ENCODE data around the gene OR1K1.
A peak's percentile ranks its signal among the peaks of the same experiment; 100 is the strongest.
"Not testable (repeated sequence)": the region's sequence is repeated elsewhere in the genome, so short reads cannot be mapped to it uniquely, and the experiment has no call there.

The OR1K1 gene

GRCh38 chr9:122800066-122801060, at the start of gene OR1K1:
TSS of gene OR1K1 (plus strand) at chr9:122800123. CDS start at chr9:122800123, 0 bp downstream.
- no peak for DNase-seq (ENCODE audit: low read depth)

- no peak for DNase-seq (ENCODE audit: low read depth)
These were observed 45.1 kb upstream of the OR1K1 start for GRCh38 chr9:122754825-122755224.

- DNase-seq (ENCODE audit: low read depth) = no peak
These were observed 32.1 kb upstream of the OR1K1 start for GRCh38 chr9:122767817-122768216.

- no peak for DNase-seq (ENCODE audit: low read depth)
These were observed 22.9 kb upstream of the OR1K1 start for GRCh38 chr9:122777052-122777451.

- no peak for DNase-seq (ENCODE audit: low read depth)
These were observed 21.8 kb upstream of the OR1K1 start for GRCh38 chr9:122777935-122778627.

GRCh38 chr9:122779181-122779580, 20.7 kb upstream of the OR1K1 start:
- DNase-seq (ENCODE audit: low read depth) = no peak

- no peak for DNase-seq (ENCODE audit: low read depth)
These were observed 19.9 kb upstream of the OR1K1 start for GRCh38 chr9:122780026-122780425.

- no peak for DNase-seq (ENCODE audit: low read depth)
These were observed 18.3 kb upstream of the OR1K1 start for GRCh38 chr9:122781671-122782070.

GRCh38 chr9:122785269-122785668, 14.7 kb upstream of the OR1K1 start:
- DNase-seq (ENCODE audit: low read depth) = no peak

- DNase-seq (ENCODE audit: low read depth) = no peak
These were observed 13.6 kb upstream of the OR1K1 start for GRCh38 chr9:122786338-122786737.

GRCh38 chr9:122788831-122789230, 11.1 kb upstream of the OR1K1 start, which contains the start of gene OR5C1:
TSS of gene OR5C1 (plus strand) at chr9:122788933. CDS start at chr9:122788933, 0 bp downstream.
- no peak for DNase-seq (ENCODE audit: low read depth)

GRCh38 chr9:122789256-122790046, 10.5 kb upstream of the OR1K1 start:
- no peak for DNase-seq (ENCODE audit: low read depth)

GRCh38 chr9:122791872-122792669, 7.9 kb upstream of the OR1K1 start:
- no peak for DNase-seq (ENCODE audit: low read depth)

- no peak for DNase-seq (ENCODE audit: low read depth)
These were observed 2.4 kb upstream of the OR1K1 start for GRCh38 chr9:122797316-122798063.

- no peak for DNase-seq (ENCODE audit: low read depth)
These were observed 6.7 kb downstream of the OR1K1 start for GRCh38 chr9:122806661-122807060.

- no peak for DNase-seq (ENCODE audit: low read depth)
These were observed 7.5 kb downstream of the OR1K1 start for GRCh38 chr9:122807271-122807900.

GRCh38 chr9:122808141-122808540, 8.2 kb downstream of the OR1K1 start:
- DNase-seq (ENCODE audit: low read depth) = no peak

GRCh38 chr9:122809261-122809660, 9.3 kb downstream of the OR1K1 start:
- not testable (repeated sequence) for DNase-seq (ENCODE audit: low read depth)

GRCh38 chr9:122810306-122810946, 10.5 kb downstream of the OR1K1 start:
- DNase-seq (ENCODE audit: low read depth) = peak; percentile 64

GRCh38 chr9:122812736-122813135, 12.8 kb downstream of the OR1K1 start:
- DNase-seq (ENCODE audit: low read depth) = no peak

Measured in fibroblast of the conjunctiva (primary cell).